HepG2 (cell line): ENCODE measurements around the gene IFT122.

Experiments used
- MYNN ChIP-seq: sonication (generic); formaldehyde crosslinking; IDR thresholded peaks from 2 replicates; pipeline ENCODE4 v1.4.0; 2020; ENCODE audit warnings: mild to moderate bottlenecking, low read depth, missing genetic modification reagents
- PAXIP1 ChIP-seq: sonication (generic); formaldehyde crosslinking; conservative IDR thresholded peaks from 2 replicates; pipeline ENCODE4 v1.4.0; 2020; ENCODE audit warnings: mild to moderate bottlenecking, missing genetic modification reagents, moderate library complexity
- ZNF280D ChIP-seq: sonication (generic); formaldehyde crosslinking; IDR thresholded peaks from 2 replicates; pipeline ENCODE4 v1.5.1; 2020; ENCODE audit warnings: mild to moderate bottlenecking, missing genetic modification reagents
- TF ChIP-seq, protein P1 (sequence below): sonication (generic); formaldehyde crosslinking; IDR thresholded peaks from 2 replicates; pipeline ENCODE4 v1.4.0; 2020; ENCODE audit warnings: low read depth, mild to moderate bottlenecking, missing genetic modification reagents
- TF ChIP-seq, protein P2 (sequence below): sonication (generic); formaldehyde crosslinking; IDR thresholded peaks from 2 replicates; pipeline ENCODE4 v1.5.0; 2020; ENCODE audit warnings: mild to moderate bottlenecking, missing genetic modification reagents, moderate library complexity

DNA sequence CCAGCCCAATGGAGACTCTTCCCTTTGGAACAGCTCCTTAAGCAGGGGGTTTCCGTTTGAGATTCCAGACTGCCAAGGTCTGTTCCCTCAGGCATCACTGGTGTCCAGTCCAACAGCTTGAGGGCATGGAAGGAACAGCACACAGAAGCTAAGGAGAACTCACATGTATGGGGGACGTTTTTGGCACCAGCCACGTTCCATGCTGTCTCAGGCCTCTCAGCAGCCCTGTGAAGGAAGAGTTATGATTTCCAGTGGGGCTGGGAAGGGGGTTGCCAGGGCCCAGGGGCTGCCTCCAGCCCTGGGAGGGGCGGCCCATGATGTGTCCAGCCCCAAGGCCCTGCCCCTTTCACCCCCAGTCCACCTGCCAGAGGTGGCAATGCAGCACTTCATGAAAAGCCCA, 80.9 kb downstream of the IFT122 start:
- TF ChIP-seq, protein P1, sequence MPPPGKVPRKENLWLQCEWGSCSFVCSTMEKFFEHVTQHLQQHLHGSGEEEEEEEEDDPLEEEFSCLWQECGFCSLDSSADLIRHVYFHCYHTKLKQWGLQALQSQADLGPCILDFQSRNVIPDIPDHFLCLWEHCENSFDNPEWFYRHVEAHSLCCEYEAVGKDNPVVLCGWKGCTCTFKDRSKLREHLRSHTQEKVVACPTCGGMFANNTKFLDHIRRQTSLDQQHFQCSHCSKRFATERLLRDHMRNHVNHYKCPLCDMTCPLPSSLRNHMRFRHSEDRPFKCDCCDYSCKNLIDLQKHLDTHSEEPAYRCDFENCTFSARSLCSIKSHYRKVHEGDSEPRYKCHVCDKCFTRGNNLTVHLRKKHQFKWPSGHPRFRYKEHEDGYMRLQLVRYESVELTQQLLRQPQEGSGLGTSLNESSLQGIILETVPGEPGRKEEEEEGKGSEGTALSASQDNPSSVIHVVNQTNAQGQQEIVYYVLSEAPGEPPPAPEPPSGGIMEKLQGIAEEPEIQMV, result no peak
- TF ChIP-seq MYNN (CRISPR knock-in tag) (no peak), PAXIP1 (CRISPR knock-in tag) (no peak), ZNF280D (CRISPR knock-in tag) (no peak)
- TF ChIP-seq, protein P2, sequence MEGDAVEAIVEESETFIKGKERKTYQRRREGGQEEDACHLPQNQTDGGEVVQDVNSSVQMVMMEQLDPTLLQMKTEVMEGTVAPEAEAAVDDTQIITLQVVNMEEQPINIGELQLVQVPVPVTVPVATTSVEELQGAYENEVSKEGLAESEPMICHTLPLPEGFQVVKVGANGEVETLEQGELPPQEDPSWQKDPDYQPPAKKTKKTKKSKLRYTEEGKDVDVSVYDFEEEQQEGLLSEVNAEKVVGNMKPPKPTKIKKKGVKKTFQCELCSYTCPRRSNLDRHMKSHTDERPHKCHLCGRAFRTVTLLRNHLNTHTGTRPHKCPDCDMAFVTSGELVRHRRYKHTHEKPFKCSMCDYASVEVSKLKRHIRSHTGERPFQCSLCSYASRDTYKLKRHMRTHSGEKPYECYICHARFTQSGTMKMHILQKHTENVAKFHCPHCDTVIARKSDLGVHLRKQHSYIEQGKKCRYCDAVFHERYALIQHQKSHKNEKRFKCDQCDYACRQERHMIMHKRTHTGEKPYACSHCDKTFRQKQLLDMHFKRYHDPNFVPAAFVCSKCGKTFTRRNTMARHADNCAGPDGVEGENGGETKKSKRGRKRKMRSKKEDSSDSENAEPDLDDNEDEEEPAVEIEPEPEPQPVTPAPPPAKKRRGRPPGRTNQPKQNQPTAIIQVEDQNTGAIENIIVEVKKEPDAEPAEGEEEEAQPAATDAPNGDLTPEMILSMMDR (CRISPR knock-in tag), result no peak
